OCI-LY7 (cell line): ENCODE data around the gene AKAP17A. TPM values are rescaled to one million over a fixed set of nuclear protein-coding genes. Genes with fewer than 3 reads are reported as not detected.

Source experiments
- BruUV-seq: library from RNA; stranded (reverse); fragments of 400-500 nt; replicated peaks from 2 replicates; lab custom pipeline; 2021; lab: Mats Ljungman, UMichigan
- CTCF ChIA-PET: fragments of 300-600 bp; sonication (Branson Sonifier 250); formaldehyde crosslinking; loops from one replicate; lab custom pipeline; 2022; ENCODE audit warnings: antibody characterized with exemption; ENCODE audit not compliant: unreplicated experiment; lab: Charles Lee
- POLR2A ChIA-PET: fragments of 300-600 bp; sonication (Branson Sonifier 250); formaldehyde crosslinking; loops from one replicate; lab custom pipeline; 2022; ENCODE audit warnings: antibody characterized with exemption; lab: Charles Lee
- DNase-seq: peaks from one replicate; pipeline ENCODE4 v3.0.0-alpha.2; 2015; ENCODE audit warnings: low spot score
- H2AFZ ChIP-seq: fragments of 200-600 bp; sonication (generic), shearing (Covaris generic); 2 replicates; pipeline ENCODE4 v1.6.1; 2014; ENCODE audit warnings: mild to moderate bottlenecking, antibody characterized with exemption, low read length, moderate library complexity
- H3K27ac ChIP-seq: fragments of 200-600 bp; sonication (generic); 2 replicates; pipeline ENCODE4 v1.5.1; 2014; ENCODE audit warnings: mixed run types, low read depth, mild to moderate bottlenecking, moderate library complexity, low read length, inconsistent platforms; ENCODE audit not compliant: poor library complexity, severe bottlenecking
- H3K36me3 ChIP-seq: fragments of 200-600 bp; sonication (generic); 2 replicates; pipeline ENCODE4 v1.6.1; 2014; ENCODE audit warnings: mild to moderate bottlenecking, antibody characterized with exemption, low read length, moderate library complexity, mixed read lengths; ENCODE audit not compliant: insufficient read depth
- H3K4me1 ChIP-seq: fragments of 200-600 bp; sonication (generic); 2 replicates; pipeline ENCODE4 v1.5.1; 2014; ENCODE audit warnings: mild to moderate bottlenecking, low read length; ENCODE audit not compliant: insufficient read depth, poor library complexity, severe bottlenecking
- H3K4me2 ChIP-seq: fragments of 200-600 bp; sonication (generic); 2 replicates; pipeline ENCODE4 v1.6.1; 2014; ENCODE audit warnings: mild to moderate bottlenecking, low read length
- H3K4me3 ChIP-seq: fragments of 200-600 bp; sonication (generic); 2 replicates; pipeline ENCODE4 v1.5.1; 2014; ENCODE audit warnings: mild to moderate bottlenecking, low read depth, low read length; ENCODE audit not compliant: poor library complexity, severe bottlenecking
- H3K79me2 ChIP-seq: fragments of 200-600 bp; sonication (generic); 2 replicates; pipeline ENCODE4 v1.6.1; 2016; ENCODE audit warnings: low read depth, mild to moderate bottlenecking, low read length, moderate library complexity, mixed read lengths; ENCODE audit not compliant: insufficient read depth
- H3K9me2 ChIP-seq: fragments of 200-600 bp; sonication (generic); 2 replicates; pipeline ENCODE4 v1.6.1; 2016; ENCODE audit warnings: mild to moderate bottlenecking, low read length, mixed read lengths; ENCODE audit not compliant: insufficient read depth
- H3K9me3 ChIP-seq: fragments of 200-600 bp; sonication (generic); 2 replicates; pipeline ENCODE4 v1.6.1; 2014; ENCODE audit warnings: mild to moderate bottlenecking, mixed run types, low read length, mixed read lengths
- H4K20me1 ChIP-seq: fragments of 200-600 bp; sonication (generic); 2 replicates; pipeline ENCODE4 v1.6.1; 2014; ENCODE audit warnings: mild to moderate bottlenecking, antibody characterized with exemption, low read length, moderate library complexity, mixed read lengths; ENCODE audit not compliant: insufficient read depth
- CTCF ChIP-seq: fragments of 200-600 bp; sonication (generic); conservative IDR thresholded peaks from 2 replicates; pipeline ENCODE4 v1.5.1; 2014; ENCODE audit warnings: mild to moderate bottlenecking, antibody characterized with exemption, low read length, moderate library complexity, mixed read lengths
- EZH2phosphoT487 ChIP-seq: fragments of 200-600 bp; sonication (generic); IDR thresholded peaks from 2 replicates; pipeline ENCODE4 v1.6.1; 2018; ENCODE audit warnings: low read depth, borderline replicate concordance, mild to moderate bottlenecking, mixed run types, antibody characterized with exemption, low read length, moderate library complexity, mixed read lengths
- intact Hi-C: fragments of 100-400 bp; cut with micrococcal nuclease; formaldehyde crosslinking; loops from one replicate; pipeline ENCODE4 v1.10.0; 2022; ENCODE audit not compliant: unreplicated experiment
- total RNA-seq, 2 experiments: library from RNA; depleted of rRNA in 1 of 2; stranded (reverse); fragments of >200 nt in 1 of 2; shearing (Covaris generic) in 1 of 2; gene quantifications; 2 replicates each; pipeline ENCODE4 v1.2.3, GENCODE V29; 2014 to 2022

AKAP17A gene
- total RNA-seq, 2 experiments from 2014 or later: 64.2 to 64.9 TPM

- ChIA-PET POLR2A (no interaction called here), CTCF (no interaction called here)
- H3K36me3 ChIP-seq: peaks cover 46% of the 10 kb centered on the region
- H4K20me1 ChIP-seq: peaks cover 7% of the 10 kb centered on the region; the same call in 1 of the 2 replicates
- BruUV-seq: no TSS peak
- H3K9me3 ChIP-seq: no peaks in the 10 kb centered on the region
- H3K4me3 ChIP-seq: peak overlapping the region; percentile 90
- H3K79me2 ChIP-seq: peaks cover 38% of the 10 kb centered on the region
- H3K27ac ChIP-seq: peak overlapping the region; percentile 17
- no peak overlapping the region for H2AFZ ChIP-seq
- H3K4me2 ChIP-seq: peak overlapping the region; percentile 78
- no peaks in the 10 kb centered on the region for H3K9me2 ChIP-seq
- no peak for TF ChIP-seq EZH2phosphoT487
- no peak for TF ChIP-seq CTCF
- peaks cover 18% of the 10 kb centered on the region for H3K4me1 ChIP-seq
- peak; percentile 47 for DNase-seq
- intact Hi-C loops: no loop called here
Measured at GRCh38 chrX:1592470-1593142, 1.2 kb downstream of the AKAP17A start.

GRCh38 chrX:1593286-1594271, 2.2 kb downstream of the AKAP17A start:
- H3K4me3 ChIP-seq: peak overlapping the region; percentile 90
- peaks cover 18% of the 10 kb centered on the region for H3K4me1 ChIP-seq
- POLR2A ChIA-PET: no interaction called here
- H3K4me2 ChIP-seq: peak overlapping the region; percentile 78
- H3K9me2 ChIP-seq: no peaks in the 10 kb centered on the region
- H3K9me3 ChIP-seq: no peaks in the 10 kb centered on the region
- TF ChIP-seq EZH2phosphoT487 (no peak), CTCF (no peak)
- intact Hi-C loops: no loop called here
- CTCF ChIA-PET: no interaction called here
- H3K36me3 ChIP-seq: peaks cover 56% of the 10 kb centered on the region
- H3K27ac ChIP-seq: no peak overlapping the region
- H3K79me2 ChIP-seq: peaks cover 38% of the 10 kb centered on the region
- no peak overlapping the region for H2AFZ ChIP-seq
- BruUV-seq: TSS peak; percentile 78
- DNase-seq: no peak
- H4K20me1 ChIP-seq: peaks cover 7% of the 10 kb centered on the region; the same call in 1 of the 2 replicates
